PC-9 (cell line): Measurements from ENCODE around the gene URGCP.

Source experiments
- CTCF ChIP-seq: fragments of 200-600 bp; sonication (generic); conservative IDR thresholded peaks from 2 replicates; pipeline ENCODE4 v1.6.1; 2017; ENCODE audit warnings: mixed run types, antibody characterized with exemption, mild to moderate bottlenecking, moderate library complexity
- EZH2 ChIP-seq: fragments of 200-600 bp; sonication (generic); IDR thresholded peaks from 2 replicates; pipeline ENCODE4 v1.8.0; 2017; ENCODE audit warnings: antibody characterized with exemption, low read depth

DNA sequence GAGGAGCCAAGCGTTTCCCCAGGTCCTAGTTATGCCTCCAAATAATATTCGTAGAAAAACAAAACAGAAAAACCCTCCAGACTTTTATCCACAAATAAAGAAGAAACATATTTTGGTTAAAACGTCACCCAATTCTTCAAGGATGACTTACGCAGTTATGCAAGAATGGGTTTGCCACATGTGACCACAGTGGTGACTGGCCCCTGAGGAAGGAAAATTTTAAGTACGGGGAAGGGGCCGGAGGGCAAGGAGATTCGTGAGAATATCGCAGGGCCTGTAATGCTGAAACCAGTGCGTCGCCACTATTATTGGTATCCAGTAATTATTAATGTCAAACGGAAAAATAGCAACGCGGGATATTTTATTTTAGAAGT, 36.5 kb downstream of the URGCP start:
- TF ChIP-seq CTCF: no peak
- TF ChIP-seq EZH2: no peak
